Activated naive CD8-positive, alpha-beta T cell treated with anti-CD3 and anti-CD28 coated beads, Interleukin-2, amount 50 U/mL, for 16 hours (primary cell): ENCODE data around the gene SP3.

Experiments used
- DNase-seq: peaks from one replicate; pipeline ENCODE4 v3.0.0-alpha.2; 2020; ENCODE audit warnings: low read depth, low spot score

The SP3 gene

DNA sequence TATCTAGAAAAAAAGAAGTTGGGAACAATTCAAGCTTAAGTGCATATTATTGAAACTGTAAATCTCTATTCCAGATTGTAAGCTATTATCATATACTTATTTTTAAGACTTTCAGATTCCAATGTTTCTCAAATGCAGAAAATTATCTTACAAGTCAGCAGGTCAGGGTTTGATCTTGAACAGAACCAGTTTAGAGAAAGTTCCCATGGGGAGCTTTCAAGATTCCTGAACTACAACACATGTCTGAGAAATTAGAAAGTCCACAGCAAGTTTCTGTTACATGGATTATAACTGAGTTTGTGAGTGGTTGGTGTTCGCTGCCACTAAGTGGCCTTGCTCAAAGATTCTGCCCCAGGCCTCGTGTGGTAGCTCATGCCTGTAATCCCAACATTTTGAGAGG, 31.6 kb upstream of the SP3 start:
- DNase-seq: no peak

DNA sequence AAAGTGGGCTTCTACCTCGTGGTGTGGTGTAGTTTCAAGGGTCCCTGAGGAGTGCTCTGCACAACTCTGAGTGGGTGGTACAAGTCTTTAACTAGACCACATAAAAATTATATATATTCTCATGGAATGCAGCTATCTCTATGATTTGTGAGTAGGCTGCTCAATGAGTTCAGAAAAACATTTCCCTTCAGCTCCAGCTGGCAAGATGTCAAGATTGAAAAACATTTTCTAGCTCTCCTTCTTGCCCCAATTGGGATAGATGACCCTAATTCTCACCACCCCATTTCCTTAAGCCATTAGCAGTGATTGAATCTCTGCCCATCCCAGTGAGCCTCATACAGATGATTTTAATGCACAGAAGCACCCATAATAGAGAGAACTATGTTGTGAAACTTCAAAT, 28.3 kb upstream of the SP3 start:
- no peak for DNase-seq

DNA sequence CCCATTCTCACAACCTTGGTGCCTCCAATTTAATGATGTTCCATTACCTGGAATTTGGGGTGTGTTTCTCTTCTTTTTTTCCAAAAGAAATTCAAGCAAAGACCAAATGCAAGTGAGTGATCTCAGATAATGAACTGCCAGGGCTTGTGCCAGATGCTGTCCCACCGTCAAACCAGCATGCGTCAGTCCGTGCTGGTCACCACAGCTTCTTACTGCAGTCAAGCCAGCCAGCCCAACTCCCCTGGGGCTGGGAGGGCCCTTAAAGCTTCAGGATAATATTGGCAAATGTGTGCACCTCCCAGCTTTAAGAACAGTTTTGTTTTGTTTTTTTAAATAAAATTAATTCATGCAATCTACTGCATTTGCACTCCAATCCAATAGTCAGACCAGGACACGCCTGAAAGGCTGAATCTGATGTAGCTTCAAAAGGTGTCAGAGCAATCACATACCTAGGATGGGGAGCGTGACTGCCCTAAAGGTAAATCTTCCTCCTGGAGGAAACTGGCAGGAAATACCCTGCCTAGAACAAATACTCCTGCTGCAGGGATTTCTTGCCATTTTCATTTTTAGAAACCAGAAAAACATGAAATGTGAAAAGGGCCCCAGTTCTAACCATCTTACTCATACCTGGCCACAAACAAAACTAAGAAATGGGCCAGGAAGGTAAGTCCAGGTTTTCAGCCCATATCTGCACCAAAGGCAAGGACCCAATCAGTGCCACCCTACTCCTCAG, 26.8 kb upstream of the SP3 start:
- DNase-seq: no peak

DNA sequence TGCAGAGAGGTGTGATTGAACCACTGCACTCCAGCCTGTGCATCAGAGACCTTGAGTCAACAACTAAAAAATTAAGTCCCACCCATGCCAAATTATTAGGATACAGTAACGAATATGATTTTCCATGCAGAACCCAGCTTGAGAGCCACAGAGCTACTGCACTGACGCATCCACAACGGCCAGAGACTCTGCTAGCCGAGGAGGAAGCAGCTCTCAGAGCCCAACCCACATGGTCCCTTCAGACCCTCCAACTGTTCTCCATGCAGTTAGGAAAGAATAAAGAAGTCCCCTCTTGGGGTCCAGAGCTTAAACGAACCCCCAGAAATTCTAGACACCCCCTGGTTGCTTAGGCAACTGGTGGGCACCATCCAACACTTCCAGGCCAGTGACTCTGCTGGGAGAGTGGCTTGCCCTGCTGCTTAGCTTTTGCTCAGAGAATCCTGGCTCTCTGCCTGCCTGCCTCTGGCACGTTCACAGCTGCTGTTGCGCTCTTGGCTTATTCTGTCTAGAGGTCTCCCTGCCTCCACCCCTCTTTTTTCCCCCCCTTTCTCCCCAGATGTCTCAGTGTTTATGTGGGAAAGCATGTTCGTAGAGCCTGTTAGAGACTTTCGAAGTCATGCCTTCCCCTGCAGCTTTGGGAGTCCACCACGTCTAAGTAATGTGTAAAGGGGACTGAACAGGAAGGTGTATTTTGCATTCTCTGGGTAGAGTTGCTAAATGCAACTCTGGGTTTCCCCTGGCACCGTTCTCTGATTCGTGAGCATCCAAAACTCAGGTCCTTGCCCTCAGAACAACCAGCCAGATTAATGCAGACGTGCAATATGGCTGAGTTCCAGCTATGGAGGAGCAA, 26.0 kb upstream of the SP3 start:
- DNase-seq: no peak

DNA sequence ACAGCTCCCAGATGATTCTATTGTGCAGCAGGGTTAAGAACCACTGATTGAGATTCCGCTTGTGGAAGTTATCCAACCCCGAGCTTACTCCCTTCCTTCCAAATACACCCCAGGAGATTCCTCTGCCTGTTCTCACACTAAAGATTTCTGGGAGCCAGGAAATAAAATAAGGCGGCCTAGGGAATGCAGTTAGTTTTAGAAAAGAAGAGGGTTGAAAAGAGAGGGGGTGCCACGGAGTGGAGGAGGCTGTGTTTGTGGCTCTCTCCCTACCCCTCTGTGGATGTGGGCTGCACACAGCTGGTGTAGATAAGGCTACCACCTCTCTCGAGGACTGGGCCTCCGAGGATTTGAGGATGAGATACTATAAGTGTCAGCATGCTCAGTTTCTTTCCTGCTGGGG, 25.1 kb upstream of the SP3 start:
- DNase-seq: no peak

DNA sequence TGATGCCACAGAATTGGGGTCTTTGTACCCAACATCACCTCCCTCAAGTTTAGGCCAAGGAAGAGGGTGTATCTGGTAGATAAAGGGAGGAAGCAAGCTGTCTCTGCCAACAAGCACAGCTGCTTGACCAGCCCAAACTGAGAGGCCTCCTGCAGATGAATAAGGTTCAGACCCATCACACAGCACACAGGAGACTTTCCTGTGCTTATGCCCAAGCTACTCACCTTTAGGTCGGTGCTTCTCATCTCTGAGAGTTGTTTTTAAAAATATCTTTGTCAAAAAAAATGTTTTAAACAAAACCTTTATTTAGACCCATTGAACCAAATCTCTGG, 24.7 kb upstream of the SP3 start:
- no peak for DNase-seq

DNA sequence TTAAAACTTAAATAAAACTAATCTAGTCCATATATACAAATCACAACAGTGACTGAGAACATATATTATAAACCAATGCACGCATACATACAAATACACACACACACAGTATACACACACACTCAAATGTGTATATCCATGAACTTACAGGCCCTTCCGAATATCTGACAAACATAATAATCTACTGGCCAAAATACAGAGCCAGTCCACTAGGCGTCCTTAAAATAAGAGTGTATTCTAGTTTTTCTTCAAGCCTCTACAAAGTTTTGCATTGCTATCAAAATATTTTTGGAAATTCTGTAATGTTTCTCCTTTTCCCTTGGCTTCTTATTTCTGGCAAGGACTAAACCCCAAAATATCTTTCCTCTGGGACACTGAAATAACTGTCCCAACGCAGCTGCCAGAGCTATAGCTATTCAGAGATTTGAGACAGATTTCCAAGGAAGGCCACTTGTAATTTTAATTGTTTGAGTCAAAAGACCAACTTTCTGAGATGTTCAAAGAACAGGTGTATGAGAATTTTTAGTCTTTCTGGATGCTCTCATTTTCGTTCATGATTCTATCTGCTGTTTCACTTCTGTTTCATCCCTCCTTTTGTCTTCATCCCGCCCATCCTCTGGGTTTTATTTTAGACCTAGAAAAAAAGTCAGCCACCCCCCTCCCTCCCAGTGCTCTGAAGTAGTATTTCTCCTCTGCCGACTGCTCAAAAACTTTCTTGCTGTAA, 24.1 kb upstream of the SP3 start:
- DNase-seq: no peak

DNA sequence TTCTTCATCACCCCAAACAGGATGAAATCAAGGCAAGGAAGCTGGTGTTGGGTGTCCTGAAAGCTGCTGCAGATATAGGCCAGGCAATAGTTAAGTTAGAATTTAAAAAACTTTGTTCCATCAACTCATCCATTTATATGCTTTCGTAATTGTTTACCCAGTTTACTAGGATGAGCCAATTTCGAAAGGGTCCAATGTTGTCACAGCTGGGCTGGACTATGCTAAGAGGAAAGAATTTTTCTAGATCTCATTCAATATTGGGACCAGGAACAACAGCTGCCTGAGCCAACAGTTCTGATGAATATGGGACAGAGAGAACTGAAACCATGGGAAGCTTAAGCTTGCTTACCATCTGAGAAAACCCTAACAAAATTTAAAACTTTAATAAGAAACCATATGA, 21.6 kb upstream of the SP3 start:
- no peak for DNase-seq

DNA sequence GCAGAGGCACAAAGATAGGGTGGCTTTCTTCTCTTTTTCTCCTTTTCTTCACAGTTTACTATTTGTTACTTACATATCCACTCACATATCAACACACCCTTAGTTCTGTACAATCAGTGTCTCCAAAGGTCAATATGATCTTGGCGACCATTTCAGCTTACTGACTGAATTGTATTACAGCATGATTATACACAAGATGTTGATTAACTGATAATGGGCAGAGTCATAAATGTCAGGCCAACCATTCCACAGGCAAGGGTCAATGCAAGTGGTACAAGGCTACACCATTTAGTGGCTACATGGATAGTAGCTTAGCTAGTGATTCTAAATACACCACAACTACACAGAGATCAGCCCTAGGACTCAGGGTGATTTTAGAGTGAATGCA, 20.4 kb upstream of the SP3 start:
- no peak for DNase-seq

DNA sequence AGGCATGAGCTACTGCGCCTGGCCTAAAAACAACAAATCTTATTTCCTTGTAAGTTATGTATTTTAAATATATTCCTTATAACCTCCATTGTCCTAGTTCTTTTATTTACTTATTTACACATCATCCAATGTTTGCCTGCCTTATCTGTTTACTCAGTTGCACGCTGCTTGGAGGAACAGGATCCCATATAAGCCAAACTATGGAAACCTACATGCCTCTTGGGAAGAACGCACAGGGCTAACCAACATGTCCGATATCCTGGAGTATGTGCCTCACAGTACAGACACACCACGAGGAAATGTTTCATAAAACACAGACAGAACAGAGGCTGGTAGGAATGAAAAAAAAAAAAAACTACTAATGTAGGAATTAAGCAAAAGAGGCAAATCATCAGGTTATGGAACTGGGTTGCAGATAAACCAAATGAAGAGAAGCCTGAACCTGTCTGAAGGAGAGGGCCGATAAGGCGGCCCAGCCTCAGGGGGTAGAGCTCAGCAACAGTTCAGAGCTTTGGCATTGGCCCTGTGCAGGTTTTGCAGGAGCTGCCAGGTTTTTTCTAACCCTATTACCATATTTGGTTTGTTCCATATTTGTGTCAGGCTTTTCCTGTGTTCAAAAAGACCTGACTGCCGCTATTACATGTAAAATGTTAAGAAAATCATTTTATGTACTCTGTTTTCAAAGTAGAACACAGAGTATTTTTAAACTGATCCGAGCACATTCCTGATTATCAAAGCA, 19.9 kb upstream of the SP3 start:
- no peak for DNase-seq

DNA sequence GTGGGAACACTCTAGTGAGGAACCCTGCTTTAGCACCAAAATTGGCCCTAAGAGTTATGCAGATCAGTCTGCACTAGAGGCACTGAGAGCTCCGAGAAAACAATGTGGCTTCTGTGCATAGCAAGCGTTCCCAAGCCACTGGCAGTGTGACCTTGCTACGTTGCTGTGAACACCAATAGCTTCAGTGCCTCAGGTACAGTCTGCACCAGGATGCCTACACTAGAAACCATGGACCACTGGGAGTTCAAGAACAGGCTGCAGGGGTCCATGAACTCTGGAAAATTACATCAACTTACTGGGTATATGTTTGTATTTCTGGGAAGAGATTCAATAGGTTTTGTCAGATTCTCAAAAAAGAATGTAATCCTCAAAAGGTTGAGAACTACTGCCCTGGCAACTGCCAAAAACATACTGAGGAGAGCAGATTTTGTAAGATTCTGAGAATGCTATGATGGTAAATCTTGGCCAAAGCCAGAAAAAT, 18.3 kb upstream of the SP3 start:
- no peak for DNase-seq

DNA sequence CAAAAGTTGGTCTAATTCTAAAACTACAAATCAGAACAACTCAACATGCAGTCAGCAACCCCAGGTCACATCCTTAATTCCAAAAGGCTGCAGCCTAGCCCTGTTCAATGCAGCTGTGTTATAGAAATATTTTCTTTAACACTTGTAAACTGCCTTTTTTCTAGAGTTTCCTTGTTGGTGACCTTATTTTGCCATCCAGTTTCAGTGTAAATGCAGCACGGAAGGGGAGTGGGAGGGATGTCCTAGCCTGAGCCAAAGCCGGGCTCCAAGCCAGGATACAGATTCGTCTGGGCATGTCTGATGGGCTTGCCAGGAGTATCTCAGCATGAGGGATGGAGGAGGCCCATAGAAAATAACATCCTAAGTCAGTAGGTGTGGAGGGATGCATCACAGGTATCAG, 17.7 kb upstream of the SP3 start:
- no peak for DNase-seq

DNA sequence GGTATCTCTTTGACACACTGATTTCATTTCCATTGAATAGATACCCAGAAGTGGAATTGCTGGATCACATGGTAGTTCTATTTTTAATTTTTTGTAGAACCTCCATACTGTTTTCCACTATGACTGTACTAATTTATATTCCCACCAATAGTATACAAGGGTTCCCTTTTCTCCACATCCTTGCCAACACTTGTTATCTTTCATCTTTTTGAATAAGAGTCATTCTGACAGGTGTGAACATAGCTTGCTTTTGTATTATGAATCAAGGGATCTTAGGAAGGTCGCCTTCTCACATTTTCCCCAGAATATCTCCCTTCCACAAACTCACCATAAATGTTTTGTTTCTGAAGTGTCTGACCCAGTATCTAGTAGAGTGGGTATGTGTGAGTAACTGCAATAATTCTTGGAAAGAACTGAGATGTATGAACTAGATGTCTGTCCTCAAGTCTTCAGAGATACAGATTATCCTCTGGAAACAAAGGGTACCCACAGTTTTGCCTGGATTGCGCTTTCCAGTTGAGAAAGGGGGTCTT, 17.1 kb upstream of the SP3 start:
- DNase-seq: no peak

DNA sequence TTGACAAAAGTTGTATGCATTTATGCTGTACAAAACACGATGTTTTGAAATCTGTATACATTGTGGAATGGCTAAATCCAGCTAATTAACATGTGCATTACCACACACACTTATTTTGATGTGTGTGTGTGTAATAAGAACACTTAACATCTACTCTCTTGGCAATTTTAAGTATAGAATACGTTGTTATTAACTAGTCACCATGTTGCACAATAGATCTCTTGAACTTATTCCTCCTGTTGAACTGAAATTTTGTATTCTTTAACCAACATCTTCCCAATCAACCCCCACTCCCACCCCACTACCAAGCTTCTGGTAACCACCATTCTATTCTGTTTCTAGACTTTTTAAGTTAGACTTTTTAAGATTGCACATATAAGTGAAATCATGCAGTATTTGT, 16.3 kb upstream of the SP3 start:
- no peak for DNase-seq

DNA sequence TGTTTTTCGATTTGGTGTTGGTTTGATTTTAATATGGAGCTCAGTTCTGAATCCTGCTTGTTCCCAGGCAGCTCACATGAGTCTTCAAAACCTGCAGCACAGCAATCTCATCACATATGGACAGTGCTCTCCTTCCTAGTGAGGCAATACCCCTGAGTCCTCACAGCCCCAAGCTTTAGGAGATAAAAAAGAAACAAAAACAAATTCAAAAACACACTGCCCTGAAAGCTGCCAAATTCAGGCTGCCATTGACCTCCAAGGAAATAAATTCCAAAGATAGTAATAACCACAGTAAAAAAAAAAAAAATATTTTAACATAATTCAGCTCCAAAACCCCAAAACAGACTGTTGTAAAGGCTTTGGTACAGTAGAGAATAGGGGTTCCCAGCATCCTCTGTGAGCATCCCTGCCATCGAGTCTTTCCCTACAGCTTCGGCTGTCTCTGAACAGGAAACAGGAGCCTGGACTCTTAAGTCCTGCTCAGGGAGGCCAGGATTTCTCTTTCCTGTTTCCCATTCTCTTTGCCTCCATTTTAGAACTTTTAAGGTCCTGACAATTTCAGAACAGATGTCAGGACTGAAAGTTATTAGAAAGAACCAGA, 14.7 kb upstream of the SP3 start:
- DNase-seq: no peak

DNA sequence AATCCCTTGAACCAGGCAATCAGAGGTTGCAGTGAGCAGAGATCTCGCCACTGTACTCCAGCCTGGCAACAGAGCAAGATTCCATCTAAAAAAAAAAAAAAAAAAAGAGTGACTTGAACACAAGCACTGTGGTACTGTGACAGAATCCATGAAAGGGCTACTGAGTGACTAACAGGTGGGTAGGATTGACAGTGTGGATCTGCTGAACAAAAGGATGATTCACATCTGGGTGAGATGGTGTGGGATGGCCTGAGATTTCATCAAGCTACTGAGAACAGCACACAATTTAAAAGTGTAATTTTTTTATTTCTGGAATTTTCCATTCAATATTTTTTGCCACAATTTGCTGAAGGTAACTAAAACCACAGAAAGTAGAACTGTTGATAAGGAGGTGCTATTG, 13.3 kb upstream of the SP3 start:
- DNase-seq: no peak

DNA sequence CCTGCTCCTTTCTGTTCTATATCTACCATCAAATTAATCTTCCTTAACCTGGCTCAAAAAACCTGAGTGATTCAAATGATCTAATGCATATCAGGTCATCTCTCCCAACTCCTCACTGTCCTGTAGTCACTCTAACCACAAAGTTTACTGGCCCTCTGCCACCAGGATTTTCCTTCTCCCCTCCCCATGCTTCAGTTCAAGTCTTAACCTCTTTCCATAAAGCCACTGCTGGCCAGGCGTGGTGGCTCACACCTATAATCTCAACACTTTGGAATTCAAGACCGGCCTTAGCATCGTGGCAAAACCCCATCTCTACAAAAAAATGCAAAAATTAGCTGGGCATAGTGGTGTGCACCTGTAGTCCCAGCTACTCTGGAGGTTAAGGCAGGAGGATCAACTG, 7.5 kb upstream of the SP3 start:
- DNase-seq: no peak

DNA sequence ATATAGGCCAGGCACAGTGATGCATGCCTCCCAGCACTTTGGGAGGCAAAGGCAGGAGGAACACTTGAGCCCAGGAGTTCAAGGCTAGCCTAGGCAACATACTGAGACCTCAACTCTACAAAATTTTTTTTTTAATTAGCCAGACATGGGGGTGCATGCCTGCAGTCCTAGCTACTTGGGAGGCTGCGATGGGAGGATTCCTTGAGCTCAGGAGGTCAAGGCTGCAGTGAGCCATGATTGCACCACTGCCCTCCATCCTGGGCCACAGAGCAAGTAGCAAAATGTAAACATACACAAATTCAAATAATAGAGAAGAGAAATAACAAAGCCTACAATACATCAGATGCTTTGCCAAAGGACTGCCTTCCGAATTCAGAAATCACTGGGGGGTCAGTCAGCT, 7.0 kb upstream of the SP3 start:
- DNase-seq: no peak

DNA sequence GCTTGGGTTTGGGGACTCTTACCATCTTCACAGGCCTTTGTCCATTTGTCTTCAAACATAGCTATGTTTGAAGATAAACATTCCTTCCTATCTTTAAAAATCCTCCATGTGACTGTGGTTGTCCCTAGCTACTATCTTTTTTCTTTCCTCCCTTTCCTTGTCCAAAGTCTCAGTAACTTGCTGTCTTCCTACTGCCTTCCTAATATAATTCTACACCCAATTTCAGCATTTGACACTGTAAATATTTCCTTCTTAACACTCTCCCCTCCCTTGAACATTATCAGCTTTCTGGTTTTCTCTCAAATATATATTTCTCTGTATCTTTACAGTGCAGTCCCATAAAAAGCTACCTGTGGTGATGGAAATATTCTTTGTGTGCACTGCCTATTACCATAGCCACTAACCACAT, 5.3 kb upstream of the SP3 start:
- DNase-seq: no peak

DNA sequence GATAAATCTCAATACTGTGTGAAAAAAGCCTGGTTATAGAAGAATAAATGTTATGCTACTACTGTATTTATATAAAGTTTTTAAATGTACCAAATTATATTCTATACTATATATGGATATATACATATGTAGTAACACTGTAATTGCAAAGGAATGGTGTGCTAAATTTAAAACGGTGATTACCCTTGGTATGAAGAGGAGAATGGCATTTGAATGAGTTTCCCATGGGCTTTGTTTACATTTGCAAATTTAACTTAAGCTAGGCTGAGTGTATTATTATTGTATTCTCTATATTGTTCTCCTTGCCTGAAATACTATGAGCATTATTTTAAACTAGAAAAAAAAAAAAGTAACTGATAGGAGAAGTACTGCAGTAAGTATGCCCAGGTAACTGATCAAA, 4.7 kb upstream of the SP3 start:
- no peak for DNase-seq

DNA sequence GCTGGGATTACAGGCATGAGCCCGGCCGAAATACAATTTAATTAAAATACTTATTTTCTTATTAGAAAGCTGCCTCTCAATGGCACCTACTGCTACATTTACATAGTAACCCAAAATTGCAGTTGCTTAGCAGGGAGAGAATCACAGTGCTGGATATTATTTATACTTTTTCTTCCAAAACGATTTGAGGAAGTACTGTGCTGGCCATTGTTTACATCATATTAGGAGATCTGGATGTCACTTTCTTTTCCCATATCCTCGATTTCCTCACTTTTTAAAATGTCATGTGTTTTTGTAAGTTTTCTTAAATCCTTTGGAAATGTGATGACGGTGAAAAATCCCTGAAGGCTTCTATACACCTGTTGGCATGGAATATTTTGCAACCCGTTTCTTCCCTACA, 3.4 kb upstream of the SP3 start:
- DNase-seq: no peak
